ENCODE measurements around the gene SWAP70. TPM values are rescaled to one million over a fixed set of nuclear protein-coding genes. Genes with fewer than 3 reads are reported as not detected.

Gene SWAP70
- total RNA-seq, 2 experiments from 2014 or later: 8.9 to 9.6 TPM

DNA sequence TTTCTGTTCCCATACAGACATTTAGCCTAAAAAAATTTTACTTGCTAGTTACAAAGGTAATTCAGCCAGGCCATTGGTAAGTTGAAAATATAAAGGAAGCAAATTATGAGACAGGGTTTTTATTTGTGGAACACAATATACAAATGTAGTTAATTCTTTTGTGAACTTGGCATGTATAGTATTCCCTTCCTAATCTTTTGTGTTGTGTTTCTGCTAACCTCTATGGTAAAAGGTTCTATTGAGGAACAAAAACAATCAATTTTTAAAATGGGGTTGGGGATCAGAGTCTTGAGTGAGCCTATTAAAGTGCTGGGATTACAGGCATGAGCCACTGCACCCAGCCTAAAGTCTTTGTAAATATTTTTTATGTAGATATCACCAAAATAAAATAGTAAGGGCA, 14.1 kb downstream of the SWAP70 start:
- ATAC-seq (no peak), DNase-seq (no peak)
- CTCF ChIA-PET: interaction anchor here (0.6 to 2.4 kb wide), 4 partner anchors 8 to 192 kb away, joined by 3 to 7 read pairs (median 4); no protein-coding TSS in a partner anchor
- no peaks in the 10 kb centered on the region for H3K9me3 Mint-ChIP-seq
- intact Hi-C loops (cut with micrococcal nuclease): no loop called here
- no peaks in the 10 kb centered on the region for H3K27me3 Mint-ChIP-seq
- TF ChIP-seq, protein P1, sequence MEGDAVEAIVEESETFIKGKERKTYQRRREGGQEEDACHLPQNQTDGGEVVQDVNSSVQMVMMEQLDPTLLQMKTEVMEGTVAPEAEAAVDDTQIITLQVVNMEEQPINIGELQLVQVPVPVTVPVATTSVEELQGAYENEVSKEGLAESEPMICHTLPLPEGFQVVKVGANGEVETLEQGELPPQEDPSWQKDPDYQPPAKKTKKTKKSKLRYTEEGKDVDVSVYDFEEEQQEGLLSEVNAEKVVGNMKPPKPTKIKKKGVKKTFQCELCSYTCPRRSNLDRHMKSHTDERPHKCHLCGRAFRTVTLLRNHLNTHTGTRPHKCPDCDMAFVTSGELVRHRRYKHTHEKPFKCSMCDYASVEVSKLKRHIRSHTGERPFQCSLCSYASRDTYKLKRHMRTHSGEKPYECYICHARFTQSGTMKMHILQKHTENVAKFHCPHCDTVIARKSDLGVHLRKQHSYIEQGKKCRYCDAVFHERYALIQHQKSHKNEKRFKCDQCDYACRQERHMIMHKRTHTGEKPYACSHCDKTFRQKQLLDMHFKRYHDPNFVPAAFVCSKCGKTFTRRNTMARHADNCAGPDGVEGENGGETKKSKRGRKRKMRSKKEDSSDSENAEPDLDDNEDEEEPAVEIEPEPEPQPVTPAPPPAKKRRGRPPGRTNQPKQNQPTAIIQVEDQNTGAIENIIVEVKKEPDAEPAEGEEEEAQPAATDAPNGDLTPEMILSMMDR (IDR thresholded peaks at IDR 0.05): no peak
- no peaks in the 10 kb centered on the region for H3K4me1 Mint-ChIP-seq (ENCODE audit: low read depth)
- POLR2A ChIA-PET: interaction anchor here (1.1 kb wide), 1 partner anchor 87 kb away, joined by 3 read pairs; no protein-coding TSS in a partner anchor
- H3K27ac Mint-ChIP-seq: no peak overlapping the region
- H3K4me3 Mint-ChIP-seq: no peak overlapping the region
- no peaks in the 10 kb centered on the region for H3K36me3 Mint-ChIP-seq (ENCODE audit: low read depth)

DNA sequence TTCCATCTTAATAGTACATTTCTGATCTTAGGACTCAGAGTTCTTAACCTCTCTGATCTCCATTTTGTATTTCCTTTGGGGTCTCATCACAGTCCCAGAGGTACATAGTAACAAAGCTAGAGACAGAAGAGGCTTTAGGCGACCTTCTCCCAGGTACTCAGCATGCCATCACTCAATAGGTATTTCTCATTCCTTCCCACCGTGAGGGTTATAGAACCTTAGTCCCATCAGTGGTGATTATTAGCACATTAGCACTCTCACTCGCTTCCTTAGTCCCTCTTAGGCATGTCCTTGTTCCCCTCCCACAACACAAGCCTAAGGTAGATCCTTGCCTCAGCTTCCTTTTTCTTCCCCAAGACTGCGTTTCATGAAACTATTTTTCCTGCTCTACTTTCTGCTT, 14.7 kb downstream of the SWAP70 start:
- POLR2A ChIA-PET: interaction anchor here (0.7 to 1.1 kb wide), 3 partner anchors 14 to 88 kb away, joined by 3 to 4 read pairs (median 3); no protein-coding TSS in a partner anchor
- Mint-ChIP-seq H3K4me3 (no peak overlapping the region), H3K27me3 (no peaks in the 10 kb centered on the region), H3K4me1 (ENCODE audit: low read depth) (no peaks in the 10 kb centered on the region), H3K36me3 (ENCODE audit: low read depth) (no peaks in the 10 kb centered on the region), H3K27ac (no peak overlapping the region), H3K9me3 (no peaks in the 10 kb centered on the region)
- ATAC-seq: no peak
- no peak for DNase-seq
- intact Hi-C loops (cut with micrococcal nuclease): no loop called here
- CTCF ChIA-PET: interaction anchor here (1.3 to 2.4 kb wide), 3 partner anchors 8 to 70 kb away, joined by 4 to 7 read pairs (median 4); no protein-coding TSS in a partner anchor
- TF ChIP-seq, protein P1 (IDR thresholded peaks at IDR 0.05): no peak

DNA sequence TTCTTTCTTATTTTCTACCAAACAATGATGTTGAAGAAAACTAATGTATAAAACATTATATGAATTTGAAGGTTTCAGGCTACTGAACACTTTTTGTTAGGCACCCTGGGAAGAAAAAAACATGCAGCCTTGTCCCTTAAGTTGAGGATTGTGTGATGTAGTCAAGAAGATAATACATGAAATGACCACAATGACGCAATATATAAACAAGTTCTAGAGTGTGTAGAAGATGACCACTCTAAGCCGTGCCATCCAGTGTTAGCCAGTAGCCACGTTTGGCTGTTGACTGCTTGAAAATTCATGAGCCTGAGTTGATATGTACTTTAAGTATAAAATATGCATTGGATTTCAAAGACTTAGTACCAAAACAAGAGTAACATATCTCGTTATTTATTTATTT, 16.2 kb downstream of the SWAP70 start:
- no peaks in the 10 kb centered on the region for H3K27me3 Mint-ChIP-seq
- H3K9me3 Mint-ChIP-seq: no peaks in the 10 kb centered on the region
- H3K4me1 Mint-ChIP-seq (ENCODE audit: low read depth): no peaks in the 10 kb centered on the region
- no peaks in the 10 kb centered on the region for H3K36me3 Mint-ChIP-seq (ENCODE audit: low read depth)
- TF ChIP-seq, protein P1 (IDR thresholded peaks at IDR 0.05): no peak
- no peak overlapping the region for H3K27ac Mint-ChIP-seq
- DNase-seq (no peak), ATAC-seq (no peak)
- ChIA-PET CTCF (interaction anchor here (1.3 to 2.4 kb wide), 3 partner anchors 10 to 145 kb away, joined by 3 to 7 read pairs (median 5); no protein-coding TSS in a partner anchor), POLR2A (interaction anchor here (0.6 to 1.1 kb wide), 2 partner anchors 43 to 418 kb away, joined by 3 to 4 read pairs; no protein-coding TSS in a partner anchor)
- intact Hi-C loops (cut with micrococcal nuclease): no loop called here
- H3K4me3 Mint-ChIP-seq: no peak overlapping the region

DNA sequence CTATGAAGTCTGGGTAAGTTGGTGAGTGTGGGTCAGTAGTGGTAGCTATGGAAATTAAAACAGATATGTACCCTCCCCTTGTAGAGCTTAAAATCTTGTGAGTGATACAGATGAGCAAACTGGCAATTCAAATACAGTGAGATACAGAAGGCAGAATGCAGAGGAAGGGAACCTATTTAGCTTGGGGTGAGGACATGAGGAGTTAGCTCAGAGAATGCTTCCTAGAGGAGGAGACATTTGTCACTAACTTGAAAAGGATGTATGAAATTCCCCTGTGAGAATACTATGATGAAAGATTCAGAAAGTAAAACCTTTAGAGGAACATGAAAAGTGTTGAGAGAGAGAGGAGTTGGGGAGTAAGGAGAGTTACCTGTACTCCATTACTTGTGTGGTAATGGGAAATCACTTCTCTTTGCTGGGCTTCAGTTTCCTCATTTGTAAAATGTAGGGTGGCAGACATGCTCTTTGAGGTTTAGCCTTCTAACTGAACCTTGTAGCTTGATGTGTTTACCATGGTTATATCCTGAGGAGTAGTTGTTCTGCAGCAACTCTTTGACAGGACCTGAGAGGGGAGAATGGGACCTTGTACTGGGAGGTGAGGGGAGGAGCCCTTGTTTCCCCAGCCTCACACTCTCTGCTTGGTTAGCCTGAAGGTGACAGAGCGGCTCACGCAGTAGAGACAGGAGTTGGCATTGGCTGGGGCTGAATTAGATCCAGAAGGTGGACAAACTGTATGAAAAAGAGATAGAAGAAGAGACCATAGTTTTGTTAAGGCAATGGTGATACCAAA, 17.9 kb downstream of the SWAP70 start:
- no peak for ATAC-seq

More for the DNA sequence above, 17.9 kb downstream of the SWAP70 start:
- Mint-ChIP-seq H3K4me3 (no peak overlapping the region), H3K27me3 (no peaks in the 10 kb centered on the region), H3K27ac (no peak overlapping the region), H3K9me3 (no peaks in the 10 kb centered on the region), H3K36me3 (ENCODE audit: low read depth) (no peaks in the 10 kb centered on the region), H3K4me1 (ENCODE audit: low read depth) (no peaks in the 10 kb centered on the region)
- POLR2A ChIA-PET: interaction anchor here (1.5 kb wide), 1 partner anchor 49 kb away, joined by 3 read pairs; no protein-coding TSS in a partner anchor
- CTCF ChIA-PET: interaction anchor here (1.6 kb wide), 1 partner anchor 66 kb away, joined by 4 read pairs; no protein-coding TSS in a partner anchor
- TF ChIP-seq, protein P1 (IDR thresholded peaks at IDR 0.05): no peak
- intact Hi-C loops (cut with micrococcal nuclease): no loop called here
- DNase-seq: no peak

Measured in activated CD8-positive, alpha-beta T cell treated with anti-CD3 and anti-CD28 coated beads for 36 hours (primary cell).